ENCODE measurements around the gene POP7.
A peak's percentile ranks its signal among the peaks of the same experiment; 100 is the strongest.

Gene POP7

DNA sequence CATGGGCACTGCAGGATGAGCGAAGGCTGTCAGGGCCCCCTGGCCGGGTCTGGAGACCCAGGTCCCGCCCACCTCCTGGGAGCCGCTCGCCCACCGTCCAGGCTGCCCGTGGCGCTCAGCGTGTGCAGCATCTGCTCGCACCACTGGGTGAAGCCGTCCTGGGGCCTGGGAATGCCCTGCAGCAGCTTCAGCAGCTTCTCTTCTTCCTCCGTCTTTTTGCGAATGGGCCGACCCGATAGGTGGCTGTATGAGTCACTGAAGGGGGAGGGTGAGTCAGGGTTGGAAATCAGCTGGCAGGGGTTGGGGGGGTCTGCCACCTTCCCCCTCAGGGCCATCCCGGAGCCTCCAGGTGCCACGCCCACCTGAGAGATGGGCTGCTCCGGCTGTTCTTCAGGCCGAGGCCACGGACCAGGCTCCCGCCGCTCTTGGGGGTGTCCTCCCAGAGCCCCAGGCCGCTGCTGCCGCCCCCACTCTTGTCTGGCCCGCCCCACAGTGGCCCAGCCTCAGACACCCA is 23.6 kb upstream of the POP7 start:
- Histone ChIP-seq H4K20me1 (peaks cover 89 to 100% (median 96%) of the 10 kb centered on the region in 11 experiments), H3K9ac (no peak overlapping the region), H3K4me2 (no peak overlapping the region), H3K36me3 (peaks cover 98 to 100% (median 100%) of the 10 kb centered on the region in 11 experiments), H3K4me1 (peaks cover 5 to 46% (median 18%) of the 10 kb centered on the region in 10 experiments; a peak in 19 of 20 replicates), H3K4me3 (no peak overlapping the region), H3K27ac (no peak overlapping the region), H3K9me3 (replicated peaks in 1 of 11) (no peaks in the 10 kb centered on the region), H3K27me3 (no peaks in the 10 kb centered on the region)
- no peak for TF ChIP-seq Cebpa-rat (IDR thresholded peaks at IDR 0.05)

DNA sequence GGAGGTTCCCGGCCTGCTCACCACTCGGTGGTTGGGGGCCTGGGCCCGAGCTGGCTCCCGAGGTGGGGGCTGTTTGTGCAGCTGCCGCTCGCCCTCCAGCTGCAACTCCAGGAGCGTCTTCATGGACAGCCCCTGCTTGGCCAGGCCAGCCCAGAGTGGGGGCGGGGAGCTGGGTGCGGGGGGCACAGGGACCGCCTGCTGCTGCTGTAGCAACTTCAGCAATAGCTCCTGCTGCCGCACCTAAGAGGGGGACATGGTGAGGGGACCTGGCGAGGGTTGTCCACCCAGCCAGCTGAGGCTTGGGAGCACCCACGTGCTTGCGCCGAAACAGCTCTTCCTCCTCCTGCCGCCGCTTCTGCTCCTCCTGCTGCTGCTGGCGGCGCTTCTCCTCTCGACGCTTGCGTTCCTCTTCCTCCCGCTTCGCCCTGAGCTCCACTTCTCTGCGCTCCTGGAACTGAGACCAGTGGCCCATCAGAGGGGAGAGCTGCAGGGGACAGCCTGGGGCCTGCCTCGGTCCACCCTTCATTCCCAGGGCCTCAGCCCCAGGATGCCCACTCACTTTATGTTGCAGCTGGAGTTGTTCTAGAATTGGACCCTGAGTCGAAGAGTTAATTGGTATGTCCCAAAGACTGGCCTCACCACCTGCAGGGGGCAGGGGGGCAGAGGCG is 22.8 kb upstream of the POP7 start:
- Histone ChIP-seq H3K4me1 (peaks cover 0 to 44% (median 12%) of the 10 kb centered on the region in 10 experiments; a peak in 14 of 20 replicates), H3K4me3 (no peak overlapping the region), H3K4me2 (no peak overlapping the region), H3K9ac (no peak overlapping the region), H3K9me3 (replicated peaks in 1 of 11) (no peaks in the 10 kb centered on the region), H4K20me1 (peaks cover 87 to 100% (median 95%) of the 10 kb centered on the region in 11 experiments), H3K36me3 (peaks cover 97 to 100% (median 99%) of the 10 kb centered on the region in 11 experiments), H3K27me3 (no peaks in the 10 kb centered on the region), H3K27ac (no peak overlapping the region)
- TF ChIP-seq Cebpa-rat (IDR thresholded peaks at IDR 0.05), result no peak

DNA sequence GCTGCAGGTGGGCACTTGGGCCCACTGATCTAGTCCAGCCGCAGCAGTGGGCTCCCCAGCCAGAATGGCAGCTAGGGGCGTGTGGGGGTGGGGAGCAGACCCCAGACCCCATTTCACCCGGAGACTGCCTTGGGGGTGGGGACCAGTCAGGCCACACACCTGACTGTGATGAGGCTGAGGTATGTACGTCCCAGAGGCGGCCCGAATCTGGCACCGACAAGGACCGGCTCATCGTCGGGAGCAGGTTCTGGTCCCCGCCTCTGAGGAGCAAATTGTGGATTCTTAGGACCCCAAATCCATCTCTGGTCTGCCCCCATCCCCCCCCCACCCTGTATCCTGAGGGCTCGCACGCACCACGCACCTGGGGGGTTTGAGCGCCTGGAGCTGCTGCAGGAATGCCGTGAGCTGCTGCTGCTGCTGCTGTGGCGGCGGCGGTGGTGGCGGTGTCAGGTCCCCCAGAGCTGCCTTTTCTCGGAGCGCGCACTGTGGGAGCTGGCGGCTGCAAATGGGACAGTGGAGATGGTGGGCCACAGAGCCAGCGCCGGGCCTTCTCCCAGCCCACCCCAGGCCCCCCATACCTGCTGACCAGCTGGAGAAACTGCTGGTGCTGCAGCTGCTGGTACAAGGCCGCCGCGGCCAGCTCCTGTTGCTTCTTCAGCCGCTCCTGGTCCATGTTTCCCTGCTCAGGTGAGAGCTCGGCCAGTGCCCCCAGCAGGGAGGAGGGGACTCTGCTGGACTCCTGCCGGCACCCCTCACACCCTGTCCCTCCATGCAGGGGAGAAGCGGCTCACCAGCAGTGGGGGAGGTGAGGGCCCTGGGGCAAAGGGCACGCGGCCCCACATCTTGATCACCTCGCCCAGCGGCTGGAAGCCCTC is 22.0 kb upstream of the POP7 start:
- H3K4me1 ChIP-seq, result peaks cover 7 to 44% (median 14%) of the 10 kb centered on the region in 10 experiments
- H3K4me3 ChIP-seq, result no peak overlapping the region
- no peak overlapping the region for H3K9ac ChIP-seq
- H3K27me3 ChIP-seq, result no peaks in the 10 kb centered on the region
- H3K4me2 ChIP-seq, result no peak overlapping the region
- H4K20me1 ChIP-seq, result peaks cover 87 to 100% (median 95%) of the 10 kb centered on the region in 11 experiments
- H3K36me3 ChIP-seq, result peaks cover 97 to 100% (median 99%) of the 10 kb centered on the region in 11 experiments
- no peak overlapping the region for H3K27ac ChIP-seq
- no peaks in the 10 kb centered on the region for H3K9me3 ChIP-seq (replicated peaks in 1 of 11)
- TF ChIP-seq Cebpa-rat (IDR thresholded peaks at IDR 0.05), result no peak

DNA sequence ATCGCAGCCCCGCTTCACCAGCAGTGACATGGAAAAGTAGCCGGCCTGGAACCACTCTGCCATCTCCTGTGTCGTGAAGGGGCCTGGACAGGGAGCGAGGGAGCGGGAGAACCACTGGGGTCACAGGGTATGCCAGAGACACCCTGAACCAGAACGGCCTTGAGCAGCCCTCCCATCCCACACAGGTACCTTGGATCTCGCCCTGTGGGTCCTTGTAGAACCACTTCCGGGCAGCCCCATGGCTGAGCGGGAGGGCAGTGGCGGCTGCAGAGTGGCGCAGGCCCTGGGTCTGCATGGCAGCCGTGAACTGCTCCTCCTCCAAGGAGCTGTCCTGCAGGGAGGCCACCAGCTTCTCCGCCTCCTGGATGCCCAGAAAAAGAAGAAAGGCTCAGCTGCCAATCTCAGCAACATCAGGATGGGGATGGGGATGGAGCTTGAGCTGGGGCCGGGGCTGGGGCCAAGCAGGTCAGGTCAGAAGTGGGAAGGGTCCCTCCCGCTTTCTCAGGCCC is 21.3 kb upstream of the POP7 start:
- Histone ChIP-seq H3K4me3 (no peak overlapping the region), H3K27me3 (no peaks in the 10 kb centered on the region), H3K4me1 (peaks cover 14 to 44% (median 20%) of the 10 kb centered on the region in 10 experiments), H3K9ac (no peak overlapping the region; a peak in 1 of 22 replicates), H3K9me3 (replicated peaks in 1 of 11) (no peaks in the 10 kb centered on the region), H3K27ac (no peak overlapping the region), H4K20me1 (peaks cover 87 to 100% (median 95%) of the 10 kb centered on the region in 11 experiments), H3K36me3 (peaks cover 90 to 98% (median 95%) of the 10 kb centered on the region in 11 experiments), H3K4me2 (no peak overlapping the region)
- TF ChIP-seq Cebpa-rat (IDR thresholded peaks at IDR 0.05), result no peak

DNA sequence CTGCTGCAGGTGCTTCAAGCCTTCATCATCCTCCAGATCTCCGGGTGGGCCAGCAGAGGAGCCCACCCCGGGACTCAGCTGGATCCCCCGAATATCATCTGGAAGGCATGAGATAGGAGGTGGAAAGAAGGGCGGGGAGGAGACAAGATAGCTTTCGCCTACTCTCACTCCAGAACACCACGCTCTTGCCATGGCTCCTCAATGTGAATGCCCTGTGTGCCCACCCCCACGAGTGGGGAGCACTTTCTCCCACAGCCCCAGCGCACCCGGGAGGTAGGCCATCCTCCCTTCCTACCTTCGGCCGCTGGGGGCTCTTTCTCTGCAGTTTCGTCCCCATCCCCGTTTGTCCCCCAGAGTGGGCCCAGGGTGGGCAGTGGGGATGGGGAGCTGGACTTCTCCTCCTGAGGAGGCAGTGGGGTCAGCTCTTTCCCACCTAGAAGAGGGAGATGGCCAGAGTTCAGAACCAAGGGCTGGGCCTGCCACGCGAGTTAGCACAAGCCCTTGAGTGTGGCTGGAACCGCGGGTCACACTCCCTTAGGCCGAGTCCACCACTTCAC is 20.8 kb upstream of the POP7 start:
- H3K4me1 ChIP-seq, result peaks cover 19 to 44% (median 23%) of the 10 kb centered on the region in 10 experiments
- no peak overlapping the region for H3K27ac ChIP-seq
- H3K9me3 ChIP-seq (replicated peaks in 1 of 11), result no peaks in the 10 kb centered on the region
- no peak overlapping the region; a peak in 1 of 22 replicates for H3K9ac ChIP-seq
- TF ChIP-seq Cebpa-rat (IDR thresholded peaks at IDR 0.05), result no peak
- H3K4me2 ChIP-seq, result no peak overlapping the region
- H3K4me3 ChIP-seq, result no peak overlapping the region
- H3K27me3 ChIP-seq, result no peaks in the 10 kb centered on the region
- peaks cover 84 to 92% (median 89%) of the 10 kb centered on the region in 11 experiments for H3K36me3 ChIP-seq
- H4K20me1 ChIP-seq, result peaks cover 87 to 100% (median 95%) of the 10 kb centered on the region in 11 experiments

DNA sequence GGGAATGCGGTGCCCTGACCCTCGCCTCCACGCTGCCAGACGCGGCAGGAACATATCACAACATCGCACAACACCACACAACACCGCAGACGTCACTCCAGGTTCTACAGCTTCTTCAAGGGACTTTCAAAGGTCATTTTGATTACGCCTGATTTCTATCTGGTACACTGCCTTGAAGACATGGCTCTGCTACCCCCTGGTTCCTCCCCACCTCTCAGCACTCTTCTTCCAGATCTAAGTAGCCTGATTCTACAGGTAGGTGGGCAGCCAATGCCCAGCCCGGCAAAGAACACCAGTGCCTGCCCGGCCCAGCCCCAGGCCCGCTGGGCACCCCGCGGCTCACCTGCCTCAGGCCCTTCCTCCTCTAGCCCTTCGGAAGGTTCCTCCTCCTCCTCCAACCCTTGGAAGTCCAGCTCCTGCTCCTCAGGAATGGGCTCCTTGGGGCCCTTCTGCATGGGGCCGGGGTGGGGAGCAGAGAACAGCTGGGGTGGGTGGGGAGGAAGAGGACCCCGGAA is 20.2 kb upstream of the POP7 start:
- H3K4me2 ChIP-seq, result no peak overlapping the region
- H3K36me3 ChIP-seq, result peaks cover 79 to 92% (median 84%) of the 10 kb centered on the region in 11 experiments
- no peak overlapping the region for H3K27ac ChIP-seq
- peaks cover 25 to 44% (median 28%) of the 10 kb centered on the region in 10 experiments for H3K4me1 ChIP-seq
- peaks cover 87 to 100% (median 95%) of the 10 kb centered on the region in 11 experiments for H4K20me1 ChIP-seq
- no peak overlapping the region for H3K4me3 ChIP-seq
- no peak overlapping the region for H3K9ac ChIP-seq
- H3K9me3 ChIP-seq (replicated peaks in 1 of 11), result no peaks in the 10 kb centered on the region
- no peaks in the 10 kb centered on the region for H3K27me3 ChIP-seq
- TF ChIP-seq Cebpa-rat (IDR thresholded peaks at IDR 0.05), result no peak

DNA sequence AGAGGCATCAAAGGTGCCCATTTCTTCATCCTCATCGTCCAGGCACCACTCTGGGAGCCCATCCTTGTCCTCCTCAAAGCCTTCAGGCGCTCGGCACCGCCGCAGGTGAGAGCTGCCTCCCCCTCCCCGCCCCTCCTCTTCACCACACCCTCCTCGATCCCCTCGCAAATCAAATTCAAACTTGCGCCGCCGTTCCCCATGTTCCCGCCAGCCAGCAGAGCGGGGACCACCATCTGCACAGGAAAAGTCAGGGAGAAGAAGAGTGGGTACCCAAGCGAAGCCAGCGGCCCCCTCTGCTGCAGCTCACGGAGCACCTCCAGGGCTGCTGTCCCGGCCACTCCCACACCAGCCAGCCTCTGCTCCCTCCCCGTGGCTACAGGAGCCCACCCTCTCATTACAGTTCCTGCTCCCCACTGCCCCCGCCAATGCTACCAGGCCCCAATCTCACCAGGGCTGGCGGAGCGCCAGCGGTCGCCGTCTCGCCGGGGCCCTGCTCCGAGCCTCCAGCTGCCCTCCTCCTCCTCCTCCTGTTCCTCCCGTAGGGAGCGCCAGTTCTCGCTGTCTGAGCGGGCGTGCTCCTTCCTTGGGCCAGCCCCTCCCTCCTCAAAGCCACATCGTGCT is 19.6 kb upstream of the POP7 start:
- Histone ChIP-seq H3K36me3 (peaks cover 72 to 92% (median 79%) of the 10 kb centered on the region in 11 experiments), H3K4me3 (no peak overlapping the region), H3K9ac (peak overlapping the region in 1 of 11 experiments; percentile 17; a peak in 1 of 22 replicates), H3K4me1 (peaks cover 31 to 46% (median 32%) of the 10 kb centered on the region in 10 experiments), H3K9me3 (replicated peaks in 1 of 11) (no peaks in the 10 kb centered on the region), H3K4me2 (no peak overlapping the region), H4K20me1 (peaks cover 87 to 100% (median 95%) of the 10 kb centered on the region in 11 experiments), H3K27me3 (no peaks in the 10 kb centered on the region), H3K27ac (no peak overlapping the region; a peak in 1 of 22 replicates)
- no peak for TF ChIP-seq Cebpa-rat (IDR thresholded peaks at IDR 0.05)

DNA sequence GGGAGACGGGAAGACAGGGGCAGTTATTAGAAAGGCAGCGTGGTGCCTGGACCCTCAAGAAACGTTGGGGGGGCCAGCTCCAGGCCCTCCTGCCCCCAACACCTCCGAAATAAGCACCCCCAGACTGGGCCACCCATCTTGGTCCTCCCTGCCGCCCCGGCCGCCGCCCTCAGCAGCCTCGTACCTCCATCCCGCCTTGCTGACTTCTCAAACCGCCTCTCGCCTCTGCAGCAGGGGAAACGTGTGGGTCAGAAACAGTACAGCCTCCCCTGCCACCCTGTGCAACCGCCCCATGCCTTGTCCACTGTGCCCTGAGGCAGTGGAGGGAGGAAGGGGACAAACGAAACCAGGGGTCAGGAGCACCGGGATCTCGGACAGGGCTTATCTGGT is 19.1 kb upstream of the POP7 start:
- Histone ChIP-seq H3K9ac (no peak overlapping the region), H4K20me1 (peaks cover 87 to 100% (median 95%) of the 10 kb centered on the region in 11 experiments), H3K9me3 (replicated peaks in 1 of 11) (no peaks in the 10 kb centered on the region), H3K27ac (peak overlapping the region in 1 of 11 experiments; percentile 14; a peak in 1 of 22 replicates), H3K4me1 (peaks cover 36 to 47% (median 37%) of the 10 kb centered on the region in 10 experiments), H3K4me2 (no peak overlapping the region), H3K4me3 (no peak overlapping the region), H3K27me3 (no peaks in the 10 kb centered on the region), H3K36me3 (peaks cover 67 to 87% (median 74%) of the 10 kb centered on the region in 11 experiments)
- no peak for TF ChIP-seq Cebpa-rat (IDR thresholded peaks at IDR 0.05)
